Activated CD4-positive, alpha-beta T cell treated with anti-CD3 and anti-CD28 coated beads, Interleukin-2, amount 50 U/mL, for 1 hour (primary cell): ENCODE data around the gene IGSF9B.

Source experiments
- DNase-seq: peaks from one replicate; pipeline ENCODE4 v3.0.0-alpha.2; 2020

The IGSF9B gene

GRCh38 chr11:133896642-133897330 is 60.0 kb downstream of the IGSF9B start:
- no peak for DNase-seq

DNA sequence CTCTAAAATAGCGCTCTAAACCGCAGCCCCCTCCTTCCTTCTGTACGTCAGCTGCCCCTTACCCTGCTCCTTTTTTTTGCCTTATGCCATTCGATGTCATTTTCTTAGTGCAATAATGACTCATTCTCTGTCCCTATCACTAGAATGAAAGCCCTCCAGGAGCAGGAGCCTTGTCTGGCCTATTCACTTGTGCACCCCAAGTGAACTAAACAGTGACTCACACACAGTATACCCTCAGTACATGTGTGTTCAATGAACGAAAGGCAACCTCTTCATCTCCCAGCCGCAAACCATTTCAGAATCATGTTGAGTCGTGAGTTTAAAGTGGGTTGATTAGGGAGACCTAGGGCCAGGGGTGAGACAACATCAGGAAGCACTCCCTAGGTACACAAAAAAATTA is 60.7 kb downstream of the IGSF9B start:
- no peak for DNase-seq

DNA sequence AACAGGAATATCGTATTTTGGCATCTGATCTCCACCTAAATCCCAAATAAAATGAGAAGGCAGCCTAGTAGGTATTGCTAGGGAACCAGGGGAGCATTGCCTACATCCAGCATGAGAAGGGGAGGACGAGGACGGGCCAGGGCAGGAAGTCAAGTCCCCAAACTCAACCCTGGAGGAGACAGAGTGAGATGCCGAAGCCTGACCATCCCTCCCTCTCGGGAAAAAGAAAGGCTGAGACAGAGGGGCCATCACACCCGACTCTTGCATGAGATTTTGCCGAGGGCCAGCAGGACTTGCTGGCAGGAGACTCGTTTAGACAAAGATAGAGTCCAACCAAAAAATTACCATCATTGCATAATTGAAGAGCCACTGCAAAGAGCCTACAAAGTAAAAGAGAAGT is 61.2 kb downstream of the IGSF9B start:
- no peak for DNase-seq

DNA sequence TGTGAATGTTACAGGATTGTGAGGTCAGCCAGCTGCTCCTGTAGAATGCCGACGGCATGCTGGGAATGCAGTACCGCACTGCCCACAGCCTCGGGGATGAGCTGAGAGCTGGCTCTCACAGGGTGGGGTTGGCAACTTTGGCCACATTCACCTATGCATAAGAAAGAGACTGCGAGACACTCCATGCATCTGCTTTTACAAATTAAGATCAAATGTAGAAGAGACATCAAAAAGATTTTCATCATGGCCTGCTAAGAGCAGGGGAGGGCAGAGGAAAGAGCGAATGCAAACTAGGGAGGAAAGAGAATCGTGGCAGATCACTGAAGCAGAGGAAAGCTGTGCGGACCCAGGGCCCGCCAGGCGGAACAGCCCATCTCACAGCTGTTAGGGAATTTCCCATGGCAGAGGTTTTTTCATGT is 61.7 kb downstream of the IGSF9B start:
- no peak for DNase-seq

DNA sequence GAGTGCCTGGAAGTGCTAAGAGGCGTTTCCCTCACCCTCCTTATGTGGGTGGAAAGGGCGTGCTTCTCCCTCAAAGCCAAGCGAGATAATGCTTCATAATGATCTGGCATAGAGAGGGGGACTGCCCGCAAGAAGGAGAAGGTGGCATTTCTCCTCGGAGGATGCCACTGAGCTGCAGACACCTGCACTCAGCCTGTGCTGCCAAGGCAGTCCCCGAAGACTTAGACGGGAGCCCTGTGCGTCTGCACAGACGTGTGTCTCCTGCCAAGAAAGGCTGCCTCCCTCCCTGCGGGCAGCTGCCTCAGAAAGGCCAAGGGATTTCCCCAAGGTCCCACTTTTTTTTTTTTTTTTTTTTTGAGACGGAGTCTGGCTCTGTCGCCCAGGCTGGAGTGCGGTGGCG is 63.4 kb downstream of the IGSF9B start:
- DNase-seq, result no peak

DNA sequence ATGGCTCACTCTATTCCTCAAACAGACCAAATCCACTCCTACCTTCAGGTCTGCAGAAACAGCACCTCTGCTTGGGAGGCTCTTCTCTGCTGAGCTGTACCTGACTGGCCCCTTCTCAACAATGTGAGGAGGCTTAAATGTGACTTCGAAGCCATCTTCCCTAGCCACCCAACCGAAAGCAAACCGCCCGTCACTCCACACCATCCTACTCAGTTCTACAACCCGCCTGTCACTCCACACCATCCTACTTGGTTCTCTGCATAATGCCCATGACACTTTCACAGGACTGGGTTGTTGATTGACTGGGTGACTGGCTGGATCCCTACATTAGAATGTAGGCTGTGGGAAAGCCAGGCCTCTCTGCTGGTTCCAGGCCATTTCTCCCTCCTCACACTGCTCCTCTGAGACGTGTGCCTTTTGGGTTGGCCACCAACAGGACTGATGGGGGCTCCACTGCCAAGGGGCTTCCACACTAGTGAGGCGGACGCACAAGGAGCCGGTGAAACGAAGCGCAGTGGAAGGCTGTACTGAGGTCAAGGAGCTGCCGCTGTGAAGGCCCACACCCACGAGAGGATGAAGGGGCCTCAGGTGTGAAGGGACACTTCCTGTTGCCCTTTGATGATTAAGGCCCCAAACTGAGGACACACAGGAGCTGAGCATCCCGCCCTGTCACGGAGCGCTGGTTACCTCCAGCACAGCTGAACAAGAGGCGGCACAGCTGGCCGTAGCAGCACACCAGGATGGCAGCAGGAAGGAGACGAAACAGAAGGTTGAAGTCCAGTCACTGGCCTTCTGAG is 64.0 kb downstream of the IGSF9B start:
- no peak for DNase-seq

- no peak for DNase-seq
Measured at GRCh38 chr11:133892126-133892525, 64.6 kb downstream of the IGSF9B start.

DNA sequence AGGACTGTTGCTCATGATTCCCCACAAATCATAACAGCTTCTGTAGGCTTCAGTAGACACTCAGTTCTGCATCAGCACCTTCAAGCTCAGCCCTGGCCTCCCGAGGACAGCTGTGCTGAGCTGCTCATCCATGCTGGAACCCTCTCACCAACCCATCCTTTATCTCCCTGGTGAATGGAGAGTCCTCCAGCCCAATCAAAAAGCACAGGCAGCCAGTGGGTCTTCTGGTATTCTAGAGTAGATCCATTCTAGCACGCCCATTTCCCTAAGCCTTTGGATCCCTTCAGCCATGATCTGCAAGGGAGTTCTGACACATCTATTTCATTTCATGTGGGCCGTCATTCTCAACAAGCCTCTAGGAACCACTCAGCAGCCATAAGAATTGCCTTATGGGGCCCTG is 66.9 kb downstream of the IGSF9B start:
- no peak for DNase-seq

GRCh38 chr11:133889188-133889587 is 67.6 kb downstream of the IGSF9B start:
- no peak for DNase-seq

- no peak for DNase-seq
Measured at GRCh38 chr11:133887692-133888332, 69.0 kb downstream of the IGSF9B start.

GRCh38 chr11:133886029-133886428 is 70.7 kb downstream of the IGSF9B start:
- DNase-seq, result no peak

GRCh38 chr11:133872160-133872559 is 84.6 kb downstream of the IGSF9B start:
- DNase-seq, result no peak

DNA sequence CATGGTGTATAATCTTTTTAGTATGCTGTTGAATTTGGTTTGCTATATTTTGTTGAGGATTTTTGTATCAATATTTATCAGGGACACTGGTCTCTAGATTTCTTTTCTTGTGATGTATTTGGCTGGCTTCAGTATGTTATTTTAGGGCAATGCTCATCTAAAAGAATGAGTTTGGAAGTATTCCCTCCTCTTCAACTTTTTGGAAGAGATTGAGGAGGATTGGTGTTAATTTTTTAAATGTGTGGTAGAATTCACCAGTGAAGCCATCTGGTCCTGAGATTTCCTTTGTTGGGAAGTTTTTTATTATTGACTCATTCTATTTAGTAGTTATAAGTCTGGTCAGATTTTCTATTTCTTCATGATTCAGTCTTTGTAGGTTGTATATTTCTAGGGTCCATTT is 89.3 kb downstream of the IGSF9B start:
- no peak for DNase-seq

GRCh38 chr11:133865466-133865865 is 91.3 kb downstream of the IGSF9B start:
- no peak for DNase-seq

DNA sequence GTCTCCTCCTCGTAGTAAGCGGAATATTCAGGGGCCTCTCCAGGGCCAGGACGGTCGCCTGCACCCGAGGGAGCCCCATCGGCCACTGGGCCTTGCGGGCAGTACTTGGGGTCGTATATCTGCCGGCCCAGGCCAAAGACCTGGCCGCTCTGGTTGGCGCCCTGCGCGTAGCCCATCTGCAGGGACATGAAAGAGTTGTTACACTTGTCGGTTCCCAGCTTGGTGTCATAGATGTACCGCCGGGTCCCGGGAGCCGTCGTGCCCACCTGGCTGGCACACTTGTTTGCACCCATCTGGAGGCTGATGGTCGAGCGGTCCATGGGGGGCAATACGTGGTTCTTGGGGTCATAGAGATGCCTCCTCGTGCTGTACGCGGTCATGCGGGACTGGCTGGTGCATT is 92.0 kb downstream of the IGSF9B start:
- DNase-seq, result no peak

DNA sequence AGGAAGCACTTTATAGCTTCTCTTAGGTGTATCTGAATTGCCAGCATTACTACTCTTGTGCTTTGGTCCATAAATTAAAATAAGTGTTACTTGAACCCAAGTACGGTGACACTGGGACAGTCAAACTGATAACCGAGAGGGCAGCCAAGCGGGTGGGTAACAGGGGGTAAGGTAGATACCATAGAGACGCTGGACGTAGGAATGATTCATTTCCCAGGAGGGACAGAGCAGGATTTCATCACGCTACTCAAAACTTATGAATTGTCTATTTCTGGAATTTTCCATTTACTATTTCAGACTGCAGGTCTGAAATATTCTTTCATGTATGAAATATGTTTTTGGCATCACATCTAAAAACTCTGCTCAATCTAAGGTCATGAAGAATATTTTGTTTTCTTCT is 96.6 kb downstream of the IGSF9B start:
- DNase-seq, result no peak
